ENCODE results near the gene ACE.

ACE gene

GRCh38 chr17:63476854-63477479 is at the start of gene ACE:
ACE (plus strand) TSS chr17:63477061; CDS start chr17:63477095, 34 bp downstream.
- DNase-seq (ENCODE audit: low read depth, low spot score): peak; percentile 58

DNA sequence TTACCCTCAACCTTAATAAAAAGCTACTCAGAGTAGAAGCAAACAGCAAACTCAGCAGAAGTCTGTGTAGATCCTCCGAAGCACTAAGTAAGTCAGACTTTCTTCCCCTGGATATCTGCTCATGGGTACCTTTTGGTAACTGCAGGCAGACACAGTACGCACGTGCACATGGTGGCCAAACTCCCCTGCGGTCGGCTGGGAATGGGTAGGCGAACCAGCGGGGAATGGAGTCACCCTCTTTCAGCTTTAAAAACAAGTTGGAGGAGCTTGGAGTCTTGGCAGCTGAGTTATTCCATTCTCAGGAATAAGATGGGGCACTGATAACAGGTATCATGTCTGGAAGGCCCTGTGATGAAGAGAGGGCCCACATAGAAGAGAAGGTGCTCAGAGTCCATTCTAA is 47.1 kb upstream of the ACE start:
- no peak for DNase-seq (ENCODE audit: low read depth, low spot score)

DNA sequence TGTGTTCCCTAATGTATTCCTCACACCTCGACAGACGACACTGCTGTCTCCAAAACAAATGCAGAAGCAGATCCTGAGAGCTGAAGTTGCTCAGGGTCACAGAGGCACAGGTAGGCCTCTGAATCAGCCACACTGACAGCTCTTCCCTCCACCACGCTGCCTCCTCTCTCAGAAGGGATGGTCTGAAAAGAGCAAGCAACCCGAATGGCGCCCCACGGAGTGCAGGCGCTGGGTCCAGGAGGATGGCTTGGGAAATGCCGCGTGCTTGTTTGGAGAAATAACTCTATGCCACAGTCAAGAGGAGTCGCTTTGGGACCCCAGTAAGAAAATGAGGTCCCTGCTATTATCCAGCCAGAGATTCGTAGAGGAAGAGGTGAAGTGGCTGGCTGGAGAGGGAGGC is 46.6 kb upstream of the ACE start:
- DNase-seq (ENCODE audit: low read depth, low spot score): no peak

DNA sequence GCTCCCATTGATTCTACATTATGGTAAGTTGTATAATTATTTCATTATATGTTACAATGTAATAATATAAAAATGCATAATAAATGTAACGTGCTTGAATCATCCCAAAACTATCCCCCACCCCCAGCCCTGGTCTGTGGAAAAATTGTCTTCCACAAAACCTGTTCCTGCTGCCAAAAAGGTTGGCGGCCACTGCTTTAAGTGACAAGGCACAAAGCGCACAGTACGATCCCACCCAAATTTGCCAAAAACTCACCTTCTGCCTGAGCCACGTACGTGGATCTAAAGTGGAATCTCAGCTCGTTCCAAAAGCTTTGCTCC is 45.3 kb upstream of the ACE start:
- no peak for DNase-seq (ENCODE audit: low read depth, low spot score)

GRCh38 chr17:63431939-63432804 is 44.7 kb upstream of the ACE start:
- peak; percentile 79 for DNase-seq (ENCODE audit: low read depth, low spot score)

DNA sequence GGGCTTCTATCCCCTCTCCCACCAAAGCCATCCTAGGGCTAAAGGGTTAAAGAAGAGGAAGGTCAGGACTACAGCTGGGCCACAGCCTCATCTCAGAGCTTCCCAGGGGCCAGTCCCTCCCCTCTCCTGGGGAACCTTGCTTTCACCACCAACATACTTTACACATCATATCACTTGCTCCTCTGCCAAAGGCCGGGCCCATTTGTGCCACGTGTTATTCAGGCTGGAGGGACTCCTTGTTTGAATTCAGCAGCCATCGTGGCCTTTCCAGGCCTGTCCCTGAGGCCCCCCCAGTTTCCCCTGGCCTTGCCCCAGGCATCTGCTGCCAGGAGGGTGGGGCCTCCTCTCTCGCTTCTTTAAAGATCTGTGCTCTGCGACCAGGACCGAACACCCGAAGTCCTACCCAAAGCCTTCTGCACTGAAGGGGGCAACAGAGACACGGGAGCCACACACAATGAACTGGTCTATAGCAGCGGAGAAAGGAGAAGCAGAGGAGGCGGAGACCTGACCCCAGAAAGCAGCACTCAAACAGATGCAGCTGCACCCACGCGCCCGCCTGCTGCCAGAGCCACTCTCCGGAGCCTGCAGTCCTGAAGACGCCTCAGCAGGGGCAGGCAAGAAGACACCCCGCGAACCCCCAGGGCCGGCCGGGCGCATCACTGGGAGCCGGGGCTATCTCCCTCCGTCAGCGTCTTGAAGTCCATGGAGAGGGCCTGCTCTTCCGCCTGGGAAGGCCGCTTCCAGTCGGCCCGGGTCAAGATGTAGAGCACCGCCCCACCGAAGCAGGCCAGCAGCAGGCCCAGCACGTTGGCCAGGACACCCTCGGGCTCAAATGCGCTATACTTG is 42.9 kb upstream of the ACE start:
- DNase-seq (ENCODE audit: low read depth, low spot score): peak; percentile 42

GRCh38 chr17:63434951-63435571 is 41.8 kb upstream of the ACE start:
- no peak for DNase-seq (ENCODE audit: low read depth, low spot score)

GRCh38 chr17:63435681-63436522 is 41.0 kb upstream of the ACE start:
- DNase-seq (ENCODE audit: low read depth, low spot score): peak; percentile 67

DNA sequence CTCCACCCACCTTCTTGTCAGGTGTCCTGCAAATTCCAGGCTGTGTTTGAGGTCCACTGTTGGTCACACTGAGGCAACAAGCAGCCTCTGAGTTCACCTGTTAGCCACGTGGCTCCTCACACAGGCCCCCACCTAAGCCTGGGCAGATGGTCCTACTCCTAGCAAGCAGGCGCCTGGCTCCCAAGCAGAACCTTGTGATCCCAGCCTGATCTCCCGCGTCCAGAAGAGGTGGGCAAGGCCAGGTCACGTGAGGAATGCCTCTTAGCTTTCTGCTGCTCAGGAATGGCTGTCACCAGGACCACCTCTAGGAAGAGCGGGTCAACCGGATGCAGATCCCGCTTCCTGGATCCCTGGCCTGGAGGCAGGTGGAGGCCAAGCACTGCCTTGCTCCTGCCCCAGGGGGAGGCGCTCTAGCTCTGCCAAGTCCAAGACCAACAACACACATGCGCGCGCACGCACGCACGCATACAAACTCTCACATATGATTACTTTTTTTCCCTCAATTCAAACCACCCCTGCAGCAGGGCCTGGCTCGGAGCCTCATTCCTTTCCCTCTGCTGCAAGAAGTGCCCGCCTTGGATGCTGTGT is 40.2 kb upstream of the ACE start:
- DNase-seq (ENCODE audit: low read depth, low spot score): peak; percentile 55

- DNase-seq (ENCODE audit: low read depth, low spot score): no peak
These were observed 39.4 kb upstream of the ACE start for GRCh38 chr17:63437287-63438091.

DNA sequence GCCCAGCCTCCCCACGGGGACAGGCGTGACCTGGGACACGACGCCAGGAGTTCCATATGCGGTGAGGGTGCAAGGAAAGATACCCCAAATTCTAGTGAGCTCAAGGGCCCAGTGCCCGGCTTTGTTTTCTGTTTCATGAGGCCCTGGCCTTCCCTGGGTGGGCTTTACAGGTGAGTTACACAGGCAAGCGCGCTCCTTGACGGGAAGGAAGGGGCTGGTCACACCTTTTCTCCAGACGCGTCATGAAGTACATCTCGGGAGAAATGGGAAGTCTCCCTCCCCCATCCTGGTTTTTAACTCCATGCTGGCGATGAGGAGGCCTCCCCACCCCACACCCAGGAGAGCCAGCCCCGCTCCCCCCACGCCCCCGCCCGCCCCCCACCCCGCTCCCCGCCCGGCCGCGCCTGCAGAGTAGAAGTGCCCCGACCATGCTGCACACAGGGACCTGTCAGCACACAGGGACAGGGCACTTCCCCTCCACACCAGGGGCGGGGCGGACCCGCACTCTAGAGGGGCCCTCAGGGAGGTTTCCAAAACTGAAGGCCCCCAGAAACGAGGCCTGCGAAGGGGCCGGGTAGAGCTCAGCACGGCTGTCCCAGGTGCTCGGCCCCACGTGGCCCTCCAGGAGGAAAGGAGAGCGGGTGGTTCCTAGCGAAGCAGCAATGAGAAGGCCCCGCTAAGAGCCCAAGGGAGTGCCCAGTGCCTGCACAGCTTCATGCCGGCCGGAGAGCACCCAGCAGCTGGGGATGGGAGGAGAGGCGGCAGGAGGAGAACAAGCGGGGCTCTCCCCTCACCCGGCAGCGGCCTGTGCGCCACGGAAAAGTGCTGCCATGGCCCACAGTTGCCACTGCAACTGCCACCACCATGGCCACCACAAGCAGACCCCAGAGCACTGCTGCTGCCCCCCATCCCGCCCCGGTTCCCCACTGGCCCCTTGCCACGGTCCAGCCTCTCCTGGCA is 38.5 kb upstream of the ACE start:
- no peak for DNase-seq (ENCODE audit: low read depth, low spot score)

DNA sequence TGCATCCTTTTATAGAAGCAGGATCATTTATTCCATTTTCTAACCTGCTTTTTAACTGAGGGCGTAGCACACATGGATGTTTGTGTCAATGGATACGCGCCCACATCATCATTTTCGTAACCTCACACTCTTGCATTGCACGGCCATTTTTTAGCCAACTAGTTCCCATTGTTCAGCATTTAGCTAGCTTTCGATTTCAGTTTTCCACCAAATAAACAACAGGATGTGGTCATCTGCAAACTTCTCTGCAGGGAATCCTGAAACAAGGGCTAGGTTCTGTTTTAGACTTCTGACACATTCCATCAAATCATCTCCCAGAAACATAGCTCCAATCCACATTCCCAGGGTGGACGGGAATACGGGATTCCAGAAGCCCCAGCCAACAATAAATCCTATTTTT is 37.2 kb upstream of the ACE start:
- no peak for DNase-seq (ENCODE audit: low read depth, low spot score)

GRCh38 chr17:63440127-63440769 is 36.6 kb upstream of the ACE start:
- DNase-seq (ENCODE audit: low read depth, low spot score): no peak

- no peak for DNase-seq (ENCODE audit: low read depth, low spot score)
These were observed 36.0 kb upstream of the ACE start for GRCh38 chr17:63440770-63441335.

DNA sequence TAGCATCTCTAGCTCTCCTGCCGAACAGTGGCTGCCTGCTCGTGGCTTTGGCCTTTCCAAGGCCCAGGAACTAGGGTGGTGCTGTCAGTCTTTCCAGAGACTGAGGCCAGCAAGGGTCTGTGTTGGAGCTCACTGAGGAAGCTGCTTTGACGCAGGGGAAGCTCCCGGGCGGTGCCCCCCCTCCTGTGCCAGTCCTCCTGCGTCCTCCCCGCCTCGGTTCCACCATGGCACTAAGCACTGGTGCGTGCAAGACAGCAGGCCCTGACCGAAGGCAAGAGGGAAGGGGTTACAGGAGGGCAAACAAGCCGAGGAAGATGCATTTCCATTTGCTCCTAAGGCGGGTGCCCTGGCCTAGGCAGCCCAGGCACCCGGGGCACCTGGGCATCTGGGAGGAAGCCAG is 35.2 kb upstream of the ACE start:
- DNase-seq (ENCODE audit: low read depth, low spot score): no peak

DNA sequence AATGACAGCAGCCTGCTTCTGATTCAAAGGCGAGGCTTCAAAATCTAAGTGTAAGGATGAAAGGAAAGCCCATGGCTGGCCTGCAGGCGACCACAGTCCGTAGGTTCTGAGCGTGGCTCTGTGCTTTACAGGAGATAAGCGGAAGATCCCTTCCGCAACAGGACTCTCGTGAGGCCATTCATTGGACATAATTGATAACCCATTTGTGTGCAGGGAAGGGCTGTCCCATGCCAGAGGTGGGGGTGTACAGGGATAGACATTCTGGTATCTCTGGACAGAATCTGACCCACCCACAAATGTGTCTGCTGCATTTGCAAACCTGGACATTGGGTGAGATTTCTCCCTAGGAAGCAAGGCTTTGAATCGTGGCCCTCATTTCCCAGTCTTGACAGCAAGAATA is 34.8 kb upstream of the ACE start:
- no peak for DNase-seq (ENCODE audit: low read depth, low spot score)

GRCh38 chr17:63442549-63443035 is 34.3 kb upstream of the ACE start:
- DNase-seq (ENCODE audit: low read depth, low spot score): peak; percentile 63

GRCh38 chr17:63443053-63443452 is 33.8 kb upstream of the ACE start:
- DNase-seq (ENCODE audit: low read depth, low spot score): no peak

All from ELF-1 (cell line).